IMR-90 (cell line): ENCODE results near the gene GALR2. TPM values are rescaled to one million over a fixed set of nuclear protein-coding genes. Genes with fewer than 3 reads are reported as not detected.

Experiments
- ATAC-seq: fragments of 200-7000 bp; cut with Tn5 transposase; 2 replicates; pipeline ENCODE4 v1.9.1; 2020; ENCODE audit warnings: low read depth, mild to moderate bottlenecking, moderate library complexity
- BruUV-seq: library from RNA; stranded (reverse); fragments of 400-500 nt; replicated peaks from 2 replicates; lab custom pipeline; 2021; lab: Mats Ljungman, UMichigan
- CTCF ChIA-PET: fragments of 300-600 bp; formaldehyde crosslinking; extraction: SDS; loops from one replicate; lab custom pipeline; 2021; ENCODE audit warnings: antibody characterized with exemption; lab: Yijun Ruan, JAX
- POLR2A ChIA-PET: fragments of 300-600 bp; sonication (Branson Sonifier 250); formaldehyde crosslinking; loops from one replicate; lab custom pipeline; 2022; ENCODE audit warnings: antibody characterized with exemption; ENCODE audit not compliant: unreplicated experiment; lab: Charles Lee
- DNase-seq: peaks from one replicate; pipeline ENCODE4 v3.0.0; 2013
- H2AFZ ChIP-seq: replicated peaks from 2 replicates; pipeline ENCODE3; 2013; ENCODE audit warnings: low read length, mild to moderate bottlenecking; ENCODE audit not compliant: poor library complexity
- H2AK5ac ChIP-seq: 2 replicates; pipeline ENCODE4 v1.6.1; 2013; ENCODE audit warnings: low read depth, low read length, inconsistent platforms
- H2AK9ac ChIP-seq: replicated peaks from 2 replicates; pipeline ENCODE3; 2013; ENCODE audit warnings: mild to moderate bottlenecking, low read depth, low read length, moderate library complexity; ENCODE audit not compliant: poor library complexity
- H2BK120ac ChIP-seq: 2 replicates; pipeline ENCODE4 v1.6.1; 2013; ENCODE audit warnings: low read depth, low read length, inconsistent platforms
- H2BK15ac ChIP-seq: 3 replicates; pipeline ENCODE4 v1.6.1; 2013; ENCODE audit warnings: low read depth, low read length, inconsistent platforms
- H2BK20ac ChIP-seq: 2 replicates; pipeline ENCODE4 v1.6.1; 2013; ENCODE audit warnings: low read depth, mild to moderate bottlenecking, inconsistent platforms, low read length, moderate library complexity
- H2BK5ac ChIP-seq: 2 replicates; pipeline ENCODE4 v1.6.1; 2013; ENCODE audit warnings: mild to moderate bottlenecking, low read depth, low read length, inconsistent platforms; ENCODE audit not compliant: poor library complexity, severe bottlenecking
- H3K14ac ChIP-seq: replicated peaks from 2 replicates; pipeline ENCODE4 v1.6.1; 2013; ENCODE audit warnings: low read depth, low read length, inconsistent platforms
- H3K18ac ChIP-seq: 2 replicates; pipeline ENCODE4 v1.6.1; 2013; ENCODE audit warnings: low read depth, low read length, control low read depth
- H3K23ac ChIP-seq: 2 replicates; pipeline ENCODE4 v1.6.1; 2013; ENCODE audit warnings: low read depth, low read length, inconsistent platforms
- H3K27ac ChIP-seq: 2 replicates; pipeline ENCODE4 v1.5.1; 2013; ENCODE audit warnings: mild to moderate bottlenecking, control low read depth, low read length; ENCODE audit not compliant: insufficient read depth
- H3K27me3 ChIP-seq: 2 replicates; pipeline ENCODE4 v1.6.1; 2013; ENCODE audit warnings: low read length; ENCODE audit not compliant: control insufficient read depth, insufficient read depth
- H3K36me3 ChIP-seq: 2 replicates; pipeline ENCODE4 v1.6.1; 2013; ENCODE audit warnings: low read length, mixed read lengths; ENCODE audit not compliant: control insufficient read depth, insufficient read depth
- H3K4ac ChIP-seq: 2 replicates; pipeline ENCODE4 v1.6.1; 2013; ENCODE audit warnings: low read depth, low read length, inconsistent platforms
- H3K4me1 ChIP-seq: 2 replicates; pipeline ENCODE4 v1.6.1; 2013; ENCODE audit warnings: low read length, mixed read lengths; ENCODE audit not compliant: control insufficient read depth, insufficient read depth
- H3K4me2 ChIP-seq: 2 replicates; pipeline ENCODE4 v1.6.1; 2013; ENCODE audit warnings: low read depth, mild to moderate bottlenecking, control low read depth, low read length, moderate library complexity
- H3K4me3 ChIP-seq: 2 replicates; pipeline ENCODE4 v1.5.1; 2013; ENCODE audit warnings: low read depth, mild to moderate bottlenecking, control low read depth, low read length, moderate library complexity; ENCODE audit not compliant: insufficient read depth
- H3K56ac ChIP-seq: 2 replicates; pipeline ENCODE4 v1.6.1; 2013; ENCODE audit warnings: low read length, inconsistent platforms; ENCODE audit not compliant: insufficient read depth; ENCODE audit errors: extremely low read depth
- H3K79me1 ChIP-seq, 2 experiments: 2 replicates each; pipeline ENCODE4 v1.6.1; 2013; ENCODE audit warnings: low read length in 2 of 2, inconsistent platforms in 1 of 2, low read depth in 1 of 2
- H3K9ac ChIP-seq: 2 replicates; pipeline ENCODE4 v1.6.1; 2013; ENCODE audit warnings: low read depth, low read length, control low read depth
- H3K9me1 ChIP-seq: 2 replicates; pipeline ENCODE4 v1.6.1; 2013; ENCODE audit warnings: low read length, inconsistent platforms; ENCODE audit not compliant: insufficient read depth
- H3K9me3 ChIP-seq: 2 replicates; pipeline ENCODE4 v1.6.1; 2013; ENCODE audit warnings: low read length; ENCODE audit not compliant: control insufficient read depth, insufficient read depth
- H4K20me1 ChIP-seq: 2 replicates; pipeline ENCODE4 v1.6.1; 2013; ENCODE audit warnings: low read length, inconsistent platforms; ENCODE audit not compliant: insufficient read depth
- H4K5ac ChIP-seq: 2 replicates; pipeline ENCODE4 v1.6.1; 2013; ENCODE audit warnings: mild to moderate bottlenecking, low read depth, low read length, control low read depth
- H4K8ac ChIP-seq, 2 experiments: 2 replicates each; pipeline ENCODE4 v1.6.1; 2013; ENCODE audit warnings: low read depth in 2 of 2, low read length in 2 of 2, control low read depth in 1 of 2, inconsistent platforms in 1 of 2
- H4K91ac ChIP-seq: 2 replicates; pipeline ENCODE4 v1.6.1; 2013; ENCODE audit warnings: low read depth, low read length, inconsistent platforms; ENCODE audit not compliant: insufficient read depth
- BHLHE40 ChIP-seq: fragments of 150-350 bp; IDR thresholded peaks from 2 replicates; pipeline ENCODE4 v1.6.1; 2016; ENCODE audit warnings: mild to moderate bottlenecking, low read depth, low read length
- FOS ChIP-seq: fragments of 150-350 bp; IDR thresholded peaks from 2 replicates; pipeline ENCODE4 v1.6.1; 2016; ENCODE audit warnings: low read depth, low read length
- MXI1 ChIP-seq: IDR thresholded peaks from 2 replicates; pipeline ENCODE4 v1.6.1; 2012; ENCODE audit warnings: low read depth, mild to moderate bottlenecking, low read length, moderate library complexity, borderline replicate concordance
- NFE2L2 ChIP-seq: fragments of 150-350 bp; IDR thresholded peaks from 2 replicates; pipeline ENCODE4 v1.6.1; 2016; ENCODE audit warnings: low read depth, mild to moderate bottlenecking, low read length
- POLR2A ChIP-seq: IDR thresholded peaks from 2 replicates; pipeline ENCODE4 v1.6.1; 2012; ENCODE audit warnings: mild to moderate bottlenecking, low read depth, low read length
- RCOR1 ChIP-seq: IDR thresholded peaks from 2 replicates; pipeline ENCODE4 v1.6.1; 2012; ENCODE audit warnings: mild to moderate bottlenecking, low read length, improper control_type of control experiment; ENCODE audit not compliant: insufficient replicate concordance
- RFX5 ChIP-seq: IDR thresholded peaks from 2 replicates; pipeline ENCODE4 v1.8.0; 2012; ENCODE audit warnings: low read depth, mild to moderate bottlenecking, low read length, moderate library complexity
- SMC3 ChIP-seq: fragments of 150-350 bp; IDR thresholded peaks from 2 replicates; pipeline ENCODE4 v1.6.1; 2016; ENCODE audit warnings: low read depth, mild to moderate bottlenecking, antibody characterized with exemption, low read length, moderate library complexity
- WGBS, 2 experiments: methylation state at CpG; one replicate each; pipeline versions ENCODE4 v1.1.5 to v1.1.7; 2013; ENCODE audit warnings: missing lambda C conversion rate in 2 of 2; ENCODE audit not compliant: insufficient read length in 1 of 2; ENCODE audit errors: extremely low coverage in 2 of 2; 5-methylcytosine and 5-hydroxymethylcytosine counted together
- dilution Hi-C: fragments of 300-500 bp; cut with HindIII; formaldehyde crosslinking; loops from one replicate; pipeline ENCODE4 v1.14.3; 2018; ENCODE audit warnings: low sequenced_read_pairs; ENCODE audit not compliant: unreplicated experiment
- in situ Hi-C: fragments of 300-500 bp; cut with MboI; formaldehyde crosslinking; loops from 3 replicates; pipeline ENCODE4 v1.14.3; 2019; ENCODE audit warnings: low sequenced_read_pairs, inconsistent platforms, mixed read lengths
- intact Hi-C: fragments of 100-400 bp; cut with micrococcal nuclease; formaldehyde crosslinking; loops from 2 replicates; pipeline ENCODE4 v1.10.0; 2022
- polyA plus RNA-seq, 3 experiments: library from polyadenylated mRNA; depleted of rRNA; stranded (reverse); fragments of >200 nt; gene quantifications; 2 replicates each; pipeline ENCODE4 v1.2.3, GENCODE V29; 2012; ENCODE audit warnings: low replicate concordance in 1 of 3
- total RNA-seq: library from RNA; depleted of rRNA; stranded (reverse); fragments of >200 nt; gene quantifications from 2 replicates; pipeline ENCODE4 v1.2.3, GENCODE V29; 2012
- TF ChIP-seq, protein P1 (sequence below): fragments of 150-350 bp; IDR thresholded peaks from 2 replicates; pipeline ENCODE4 v1.6.1; 2017; ENCODE audit warnings: mild to moderate bottlenecking, antibody characterized with exemption, low read length, low read depth

The GALR2 gene
- total and polyA plus RNA-seq, 2 of the 4 experiments (the other 2 are of a cell fraction): 0.07 TPM; not detected in 1

DNA sequence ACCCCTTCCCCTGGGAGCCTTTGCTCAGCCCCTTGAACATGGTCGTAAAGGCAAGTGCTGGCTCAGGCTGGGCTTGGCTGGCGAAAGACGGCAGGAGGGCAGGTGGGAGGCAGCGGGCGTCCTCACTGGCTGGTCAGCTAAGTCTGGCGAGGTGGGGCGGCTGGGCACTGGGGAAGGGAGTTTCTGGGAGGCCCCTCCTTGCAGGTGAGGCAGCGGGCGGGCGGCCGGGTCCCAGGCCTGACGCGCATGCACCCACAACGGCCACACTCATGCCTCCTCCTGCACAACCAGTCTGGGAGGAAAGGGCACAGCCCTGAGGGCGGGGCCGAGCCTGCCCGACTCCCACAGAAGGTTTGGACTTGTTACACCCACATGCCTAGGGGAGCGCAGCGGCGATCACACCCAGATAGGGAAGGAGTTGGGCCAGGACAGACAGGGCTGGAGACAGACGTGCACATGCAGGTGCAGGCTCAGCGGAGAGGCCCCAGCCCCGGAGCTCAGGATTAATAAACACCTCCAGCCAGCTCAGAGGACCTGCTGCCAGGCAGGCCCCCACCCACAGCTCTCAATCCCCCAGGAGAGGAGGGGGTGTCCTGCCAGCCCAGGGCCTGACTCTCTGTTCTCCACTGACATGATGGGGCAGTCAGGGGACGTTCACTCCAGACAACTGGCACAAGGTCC is 47.3 kb upstream of the GALR2 start, which contains the start of gene EVPL:
Gene EVPL, minus strand, starts transcription at position 148 of the 681 bp plus-strand sequence. Its CDS starts 108 bp downstream, at position 40.
- no TSS peak for BruUV-seq

More for the DNA sequence above, 47.3 kb upstream of the GALR2 start, which contains the start of gene EVPL:
- dilution Hi-C loops: no loop called here
- ATAC-seq: no peak
- H2AFZ ChIP-seq: no peak within 1 kb of the TSS
- no peaks in the 10 kb centered on the region for H3K36me3 ChIP-seq
- H3K4me2 ChIP-seq: no peak within 1 kb of the TSS
- no peak within 1 kb of the TSS for H3K18ac ChIP-seq
- H4K91ac ChIP-seq: no peak within 1 kb of the TSS
- in situ Hi-C loops: no loop called here
- DNase-seq: no peak
- H3K56ac ChIP-seq: no peak within 1 kb of the TSS
- no peak within 1 kb of the TSS for H3K27ac ChIP-seq
- no peak within 1 kb of the TSS for H4K5ac ChIP-seq
- TF ChIP-seq FOS: no peak
- no peak for TF ChIP-seq RCOR1
- TF ChIP-seq NFE2L2: no peak
- TF ChIP-seq RFX5: no peak
- TF ChIP-seq MXI1: no peak
- no peak for TF ChIP-seq BHLHE40
- TF ChIP-seq POLR2A: no peak
- TF ChIP-seq SMC3: no peak
- TF ChIP-seq, protein P1, sequence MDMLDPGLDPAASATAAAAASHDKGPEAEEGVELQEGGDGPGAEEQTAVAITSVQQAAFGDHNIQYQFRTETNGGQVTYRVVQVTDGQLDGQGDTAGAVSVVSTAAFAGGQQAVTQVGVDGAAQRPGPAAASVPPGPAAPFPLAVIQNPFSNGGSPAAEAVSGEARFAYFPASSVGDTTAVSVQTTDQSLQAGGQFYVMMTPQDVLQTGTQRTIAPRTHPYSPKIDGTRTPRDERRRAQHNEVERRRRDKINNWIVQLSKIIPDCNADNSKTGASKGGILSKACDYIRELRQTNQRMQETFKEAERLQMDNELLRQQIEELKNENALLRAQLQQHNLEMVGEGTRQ: no peak
- intact Hi-C loops: no loop called here
- H2AK9ac ChIP-seq: no peak within 1 kb of the TSS
- H3K9me3 ChIP-seq: no peaks in the 10 kb centered on the region
- H3K14ac ChIP-seq: no peak within 1 kb of the TSS
- H3K4me1 ChIP-seq: peaks cover 2% of the 10 kb centered on the region; the same call in 1 of the 2 replicates
- H2BK15ac ChIP-seq: no peak within 1 kb of the TSS
- no peak within 1 kb of the TSS for H3K4me3 ChIP-seq
- H2BK20ac ChIP-seq: no peak within 1 kb of the TSS
- H3K9ac ChIP-seq: no peak within 1 kb of the TSS
- H2BK120ac ChIP-seq: no peak within 1 kb of the TSS
- ChIA-PET POLR2A (no interaction called here), CTCF (no interaction called here)
- H3K4ac ChIP-seq: no peak within 1 kb of the TSS
- no peaks in the 10 kb centered on the region; the same call in 1 of the 2 replicates for H3K9me1 ChIP-seq
- no peak within 1 kb of the TSS for H2AK5ac ChIP-seq
- no peak within 1 kb of the TSS for H4K8ac ChIP-seq
- no peaks in the 10 kb centered on the region for H3K79me1 ChIP-seq
- no peak within 1 kb of the TSS for H2BK5ac ChIP-seq
- 67% methylated on average over 5 of the region's 24 CpGs; no CpG with 5 or more reads in 1 of the 2 experiments for WGBS, 2 experiments
- no peaks in the 10 kb centered on the region for H4K20me1 ChIP-seq
- no peak within 1 kb of the TSS for H3K23ac ChIP-seq
- H3K27me3 ChIP-seq: peaks cover 6% of the 10 kb centered on the region; the same call in 1 of the 2 replicates
